ENCODE results near the gene SELENOP.
"Not testable (repeated sequence)": the region's sequence is repeated elsewhere in the genome, so short reads cannot be mapped to it uniquely, and the experiment has no call there.

Gene SELENOP, protein sequence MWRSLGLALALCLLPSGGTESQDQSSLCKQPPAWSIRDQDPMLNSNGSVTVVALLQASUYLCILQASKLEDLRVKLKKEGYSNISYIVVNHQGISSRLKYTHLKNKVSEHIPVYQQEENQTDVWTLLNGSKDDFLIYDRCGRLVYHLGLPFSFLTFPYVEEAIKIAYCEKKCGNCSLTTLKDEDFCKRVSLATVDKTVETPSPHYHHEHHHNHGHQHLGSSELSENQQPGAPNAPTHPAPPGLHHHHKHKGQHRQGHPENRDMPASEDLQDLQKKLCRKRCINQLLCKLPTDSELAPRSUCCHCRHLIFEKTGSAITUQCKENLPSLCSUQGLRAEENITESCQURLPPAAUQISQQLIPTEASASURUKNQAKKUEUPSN

DNA sequence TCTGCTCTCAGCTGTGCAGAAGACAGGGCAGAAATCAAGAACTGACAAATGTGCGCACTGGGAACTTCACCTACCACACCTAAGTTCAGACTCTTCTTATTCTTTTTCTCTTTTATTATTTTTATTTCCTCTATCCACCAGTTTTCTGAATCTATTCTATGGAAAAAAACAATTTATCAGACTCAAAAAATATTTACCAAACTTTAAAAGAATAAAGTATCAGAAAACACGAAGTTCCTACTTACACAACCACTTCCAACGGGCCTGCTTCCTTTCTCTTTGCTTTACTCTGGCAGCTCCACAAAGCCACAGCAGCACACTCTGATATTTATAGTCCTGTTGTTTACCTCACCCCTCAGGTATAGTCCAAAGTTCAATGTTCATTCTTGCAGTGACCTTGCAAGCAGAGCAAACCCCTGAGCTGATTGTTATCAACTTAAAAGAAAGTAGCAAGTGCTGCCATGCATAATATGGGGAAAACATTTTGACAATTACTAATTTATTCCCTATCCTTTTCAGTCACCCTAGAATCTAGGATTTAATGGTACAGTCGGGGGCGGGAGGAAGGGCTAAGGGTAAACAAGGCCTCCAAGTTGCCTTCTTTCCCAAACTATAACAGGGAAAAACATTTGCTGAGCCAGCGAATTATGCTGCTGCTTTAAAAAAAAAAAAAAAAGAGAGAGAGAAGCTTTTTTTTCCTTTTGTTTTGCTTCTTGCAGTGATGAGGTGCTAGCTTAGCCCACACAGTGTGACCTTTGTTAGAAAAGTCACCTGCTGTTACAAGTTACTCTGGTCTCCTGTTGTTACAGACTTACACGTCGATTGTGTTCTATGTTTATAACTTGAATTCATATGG lies at the start of gene SELENOP:
TSS of gene SELENOP (minus strand) at position 302 of the 856 bp plus-strand sequence. CDS start 3,539 bp downstream, outside the sequence.
- peak in 39 of 58 donors; percentile 2 to 81 (median 36) for DNase-seq

DNA sequence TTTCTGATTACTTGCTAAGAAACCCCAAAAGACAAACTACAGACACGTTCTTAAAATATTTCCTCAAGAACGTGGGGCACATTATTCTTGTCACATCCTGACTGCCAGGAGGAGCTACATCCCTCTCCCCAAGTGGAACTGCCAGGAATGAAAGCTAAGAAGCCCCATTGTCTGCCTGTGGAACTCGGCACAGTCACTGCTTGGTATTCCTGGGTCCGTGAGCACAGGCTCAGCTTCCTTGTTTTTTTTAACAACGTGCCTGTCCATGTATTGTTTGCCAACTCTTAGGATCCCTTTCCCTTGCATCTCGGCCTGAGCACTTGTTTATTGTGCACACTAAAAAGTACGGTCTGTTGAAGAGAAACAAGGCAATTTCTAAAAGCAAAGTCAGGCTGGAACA lies 47.0 kb upstream of the SELENOP start:
- peak in 44 of 58 donors; percentile 5 to 86 (median 40) for DNase-seq

DNA sequence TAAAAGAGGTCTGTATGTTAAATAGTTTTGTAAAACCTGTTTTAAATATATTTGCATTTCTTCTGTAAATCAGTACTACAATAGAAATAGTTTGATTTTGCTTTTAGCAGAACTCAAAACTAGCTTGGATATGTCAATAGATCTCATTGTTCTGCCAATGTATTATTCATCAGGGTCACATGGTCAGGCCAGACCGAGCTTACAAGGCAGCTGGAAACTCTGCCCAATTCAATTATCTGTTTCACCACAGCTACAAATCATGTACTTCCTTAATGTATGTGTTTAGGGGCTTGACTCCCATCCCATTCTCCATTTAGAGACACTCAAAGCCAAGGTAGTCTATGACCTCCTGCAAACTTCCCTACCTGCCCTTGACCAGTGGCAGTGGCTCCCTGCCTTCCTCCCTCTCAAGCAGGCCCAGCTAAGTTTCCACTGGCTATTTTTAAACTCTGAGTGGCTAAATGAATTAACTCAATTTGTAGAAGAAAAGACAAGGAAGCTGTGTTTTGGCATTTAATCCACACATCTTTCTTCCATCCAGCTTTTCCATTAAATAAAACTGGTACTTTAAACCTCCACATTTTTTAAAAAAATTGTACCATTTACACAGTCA lies 46.4 kb upstream of the SELENOP start:
- DNase-seq = peak in 28 of 58 donors; percentile 6 to 79 (median 35)

DNA sequence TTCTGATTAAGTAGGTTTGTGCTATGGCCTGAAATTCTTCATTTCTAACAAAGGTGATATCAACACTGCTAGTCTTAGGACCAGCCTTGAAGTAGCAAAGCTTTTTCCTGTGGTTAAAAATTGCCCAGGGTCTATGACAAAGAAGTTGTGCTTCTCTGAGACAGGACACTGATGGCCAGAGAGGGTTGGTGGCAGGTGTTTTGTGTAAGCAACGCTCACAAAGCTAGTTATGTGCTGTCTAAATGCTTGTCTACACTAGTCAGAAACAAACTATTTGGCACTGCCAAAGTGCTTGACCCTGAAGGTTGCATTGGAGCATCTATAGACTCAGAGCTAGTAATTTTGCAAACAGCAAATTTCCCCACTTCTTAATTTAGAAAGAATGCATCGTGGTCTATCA lies 44.1 kb upstream of the SELENOP start:
- no peak for DNase-seq

DNA sequence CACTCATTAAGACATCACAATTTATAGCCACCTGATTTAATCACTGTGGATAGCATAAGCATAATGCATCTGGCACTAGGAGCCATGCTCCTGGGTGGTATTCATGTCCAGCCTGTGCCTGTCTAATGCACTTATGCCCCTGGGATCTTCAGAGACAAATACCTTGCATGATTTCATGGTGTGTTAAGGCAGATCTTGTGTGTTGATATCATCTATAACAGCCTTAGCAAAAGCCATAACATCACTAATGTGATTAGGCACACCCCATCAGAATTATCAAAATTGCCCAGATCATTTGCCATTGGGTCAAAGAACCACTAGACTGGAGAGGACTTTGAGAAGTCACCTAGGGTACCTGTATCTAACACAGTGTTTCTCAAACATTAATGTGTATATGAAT lies 43.7 kb upstream of the SELENOP start:
- DNase-seq = no peak

DNA sequence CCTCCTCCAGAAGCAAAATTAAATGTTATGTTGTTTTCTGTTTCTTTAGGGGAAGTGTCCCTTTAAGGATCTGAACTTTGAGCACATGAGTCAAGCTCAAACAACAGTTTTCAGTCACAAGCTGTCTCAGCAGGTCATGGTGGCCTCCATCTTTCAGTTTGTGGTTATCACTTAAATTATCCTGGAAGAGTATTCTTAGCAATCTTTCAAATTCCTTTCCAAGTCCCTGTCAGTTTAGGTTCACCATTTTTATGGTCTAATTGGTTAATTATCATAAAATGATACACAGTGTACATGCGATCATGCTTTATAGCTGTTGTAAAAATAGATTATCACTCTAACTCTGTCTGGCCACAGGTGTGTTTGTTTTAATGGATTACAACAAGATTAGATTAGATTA lies 43.1 kb upstream of the SELENOP start:
- no peak for DNase-seq

DNA sequence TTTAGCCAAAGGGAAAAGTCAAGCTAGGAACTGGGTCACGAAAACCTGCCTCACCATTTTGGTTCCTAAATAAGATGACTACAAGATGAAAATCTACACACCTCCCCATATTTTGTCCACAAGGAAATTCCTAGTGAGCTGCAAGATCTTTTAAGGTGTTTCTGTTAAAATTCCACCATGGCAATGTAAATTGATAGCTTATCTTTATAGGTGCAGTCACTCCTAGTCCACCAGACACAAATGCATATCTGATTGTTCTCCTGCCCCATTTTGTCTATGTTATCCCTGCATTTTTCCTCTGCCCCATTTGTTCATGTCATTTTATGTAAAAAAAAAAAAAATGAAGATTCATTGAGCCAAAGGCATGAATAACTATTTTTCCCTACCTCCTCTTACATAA lies 41.1 kb upstream of the SELENOP start:
- no peak for DNase-seq

DNA sequence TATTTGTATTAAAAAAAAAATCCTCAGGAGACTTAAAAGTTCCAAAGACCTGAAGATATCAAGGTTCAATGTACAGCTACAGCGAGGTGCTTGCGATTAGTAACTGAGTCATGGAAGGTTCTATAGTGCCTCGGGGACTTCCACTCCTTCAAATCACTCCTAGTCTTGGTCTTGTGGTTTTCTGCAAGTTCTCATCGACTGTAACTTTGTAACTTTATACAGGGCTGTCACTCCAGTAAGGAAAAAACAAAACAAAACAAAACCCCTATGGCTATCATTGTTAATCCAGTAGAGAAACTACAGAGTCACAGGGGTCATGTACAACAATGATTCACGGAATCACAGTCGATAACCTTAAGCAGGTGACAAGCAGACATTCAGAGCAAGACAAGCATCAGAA lies 39.8 kb upstream of the SELENOP start:
- no peak for DNase-seq

DNA sequence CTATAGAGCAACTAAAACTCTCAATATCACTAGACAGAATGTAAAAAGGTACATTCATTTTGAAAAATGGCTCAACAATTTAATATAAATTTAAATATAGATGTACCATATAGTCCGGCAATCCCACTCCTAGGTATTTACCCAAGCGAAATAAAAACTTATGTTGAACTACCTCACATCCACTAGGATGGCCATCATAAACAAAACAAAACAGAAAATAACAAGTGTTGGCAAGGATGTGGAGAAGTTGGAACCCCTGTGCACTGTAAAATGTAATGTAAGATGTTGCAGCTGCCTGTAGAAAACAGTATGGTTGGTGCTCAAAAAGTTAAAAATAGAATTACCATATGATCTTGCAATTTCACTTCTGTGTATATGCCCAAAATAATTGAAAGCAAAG lies 36.9 kb upstream of the SELENOP start:
- no peak for DNase-seq

DNA sequence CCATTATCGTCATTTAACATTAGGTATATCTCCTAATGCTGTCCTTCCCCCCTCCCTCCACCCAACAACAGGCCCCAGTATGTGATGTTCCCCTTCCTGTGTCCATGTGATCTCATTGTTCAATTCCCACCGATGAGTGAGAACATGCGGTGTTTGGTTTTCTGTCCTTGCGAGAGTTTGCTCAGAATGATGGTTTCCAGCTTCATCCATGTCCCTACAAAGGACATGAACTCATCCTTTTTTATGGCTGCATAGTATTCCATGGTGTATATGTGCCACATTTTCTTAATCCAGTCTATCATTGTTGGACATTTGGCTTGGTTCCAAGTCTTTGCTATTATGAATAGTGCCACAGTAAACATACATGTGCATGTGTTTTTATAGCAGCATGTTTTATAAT lies 32.7 kb upstream of the SELENOP start:
- DNase-seq = not testable (repeated sequence)

DNA sequence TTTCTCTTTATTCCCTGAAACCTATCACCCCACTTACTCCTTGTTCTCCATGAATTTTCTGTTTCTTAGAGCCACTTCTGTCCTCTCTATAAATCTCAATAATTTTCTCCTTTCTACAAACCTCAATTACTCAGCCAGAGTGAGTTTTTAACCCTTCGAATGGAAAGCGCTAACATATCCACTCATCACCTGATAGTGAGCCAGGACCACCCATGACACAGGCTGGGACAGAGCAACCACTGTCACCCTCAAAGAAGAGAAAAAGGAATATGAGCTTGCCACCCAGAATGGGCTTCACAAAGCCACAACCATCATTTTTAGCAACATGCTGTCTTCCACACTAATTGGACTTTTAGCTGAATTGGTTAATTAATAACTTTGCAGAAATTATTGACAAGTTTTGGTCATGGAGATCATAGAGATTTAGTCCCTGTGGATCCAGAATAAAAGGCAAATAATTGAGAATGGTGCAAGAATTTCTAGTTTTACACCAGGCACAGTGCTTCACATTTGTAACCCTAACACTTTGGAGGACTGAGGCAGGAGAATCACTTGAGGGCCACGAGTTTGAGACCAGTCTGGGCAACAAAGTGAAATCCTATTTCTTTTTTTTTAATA lies 32.1 kb upstream of the SELENOP start:
- DNase-seq = no peak

DNA sequence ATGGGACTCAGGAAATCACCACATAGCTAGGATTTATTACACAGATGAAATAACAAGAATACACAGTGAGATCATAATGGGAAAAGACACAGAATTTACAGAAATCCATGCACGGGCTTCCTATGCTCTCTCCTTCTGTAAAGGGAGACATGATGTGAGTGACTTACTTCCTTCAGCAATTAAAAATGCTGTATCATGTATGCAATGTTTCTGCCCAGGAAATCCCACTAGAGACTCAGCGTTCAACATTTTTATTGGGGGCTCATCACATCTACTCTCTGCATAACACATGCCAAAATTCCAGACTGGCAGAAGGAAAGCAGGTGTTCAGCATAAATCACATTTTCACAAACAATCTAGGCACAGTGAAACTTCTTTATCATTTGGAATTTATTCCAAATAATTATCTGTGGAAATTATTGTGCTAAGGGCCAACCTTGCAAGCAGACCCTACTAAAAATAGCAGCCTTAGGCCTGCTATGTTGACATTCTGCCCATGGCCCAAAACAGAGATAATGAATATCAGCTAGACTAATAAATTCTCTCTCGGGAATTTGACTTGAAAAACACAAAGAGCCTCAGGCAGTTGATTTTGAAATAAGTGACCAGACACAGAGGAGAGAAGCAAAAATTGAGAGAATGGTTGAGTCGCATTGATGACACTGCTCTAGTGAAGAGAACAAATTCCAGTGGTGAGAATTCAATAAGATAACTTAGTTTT lies 31.4 kb upstream of the SELENOP start:
- DNase-seq = no peak

DNA sequence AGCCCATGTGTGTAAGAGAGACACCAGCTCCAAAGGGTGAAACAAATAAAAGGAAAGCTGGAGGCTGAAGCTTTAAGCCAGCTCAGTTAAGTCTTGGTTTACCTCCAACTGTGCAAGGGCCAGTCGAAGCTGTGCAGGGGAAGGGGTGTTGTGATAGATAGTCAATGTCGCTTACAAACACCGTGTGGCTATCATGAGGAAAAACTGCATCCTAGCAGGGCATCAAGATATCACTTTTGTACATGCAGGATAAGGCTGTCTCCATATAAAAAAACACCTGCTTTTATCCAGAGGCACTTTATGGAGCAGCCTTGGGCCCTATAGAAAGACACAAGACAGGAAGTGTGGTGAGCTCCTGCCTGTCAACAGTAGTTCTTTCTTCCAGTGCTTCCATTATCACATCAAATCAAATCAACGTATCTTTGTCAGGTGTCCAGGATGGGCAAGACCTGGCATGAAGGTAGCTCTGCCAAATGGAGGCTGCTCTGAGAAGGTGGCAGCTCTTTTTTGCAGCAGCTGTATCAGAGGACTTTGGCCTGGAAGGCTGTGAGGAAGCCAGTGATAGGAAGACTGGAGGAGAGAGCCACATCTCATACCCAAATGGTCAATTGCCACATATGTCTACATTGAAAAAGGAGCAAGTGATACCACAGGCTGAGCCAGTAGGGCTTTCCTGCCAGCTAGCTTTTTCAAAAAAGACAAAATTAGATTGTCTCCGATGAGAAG lies 29.3 kb upstream of the SELENOP start:
- no peak for DNase-seq

DNA sequence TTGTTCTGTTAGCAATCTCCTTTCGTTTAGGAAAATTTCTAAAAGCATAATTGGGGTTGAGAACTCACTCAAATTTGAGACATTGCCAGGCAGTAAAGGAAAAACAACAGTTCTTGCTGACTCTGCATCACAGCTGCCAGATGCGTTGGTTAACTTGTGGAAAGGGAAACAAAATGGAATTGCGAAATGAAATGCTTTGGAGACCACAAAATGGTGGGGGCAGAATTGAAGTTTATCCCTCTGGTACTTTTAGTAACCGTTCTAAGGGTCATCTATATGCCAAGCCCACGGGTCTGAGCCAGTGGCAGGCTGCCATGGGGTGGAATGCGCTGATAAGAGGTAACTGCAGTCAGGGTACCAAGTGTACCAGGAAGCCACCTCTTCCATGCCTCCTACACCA lies 28.6 kb upstream of the SELENOP start:
- peak in 1 of 58 donors; percentile 21 for DNase-seq

DNA sequence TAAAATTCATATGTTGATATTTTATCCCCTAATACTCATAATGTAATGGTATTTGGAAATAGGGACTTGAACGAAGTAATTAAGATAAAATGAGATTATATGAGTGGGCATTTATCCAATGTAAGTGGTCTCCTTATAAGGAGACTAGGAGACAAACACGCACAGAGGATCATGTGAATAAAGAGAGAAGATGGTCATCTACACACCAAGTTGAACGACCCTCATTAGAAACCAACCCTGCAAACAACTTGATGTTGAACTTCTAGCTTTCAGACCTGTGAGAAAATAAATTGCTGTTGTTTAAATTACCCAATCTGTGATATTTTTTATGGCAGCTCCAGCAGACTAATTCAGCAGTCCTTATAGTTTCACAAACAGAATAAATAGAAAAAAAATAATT lies 27.5 kb upstream of the SELENOP start:
- no peak for DNase-seq

DNA sequence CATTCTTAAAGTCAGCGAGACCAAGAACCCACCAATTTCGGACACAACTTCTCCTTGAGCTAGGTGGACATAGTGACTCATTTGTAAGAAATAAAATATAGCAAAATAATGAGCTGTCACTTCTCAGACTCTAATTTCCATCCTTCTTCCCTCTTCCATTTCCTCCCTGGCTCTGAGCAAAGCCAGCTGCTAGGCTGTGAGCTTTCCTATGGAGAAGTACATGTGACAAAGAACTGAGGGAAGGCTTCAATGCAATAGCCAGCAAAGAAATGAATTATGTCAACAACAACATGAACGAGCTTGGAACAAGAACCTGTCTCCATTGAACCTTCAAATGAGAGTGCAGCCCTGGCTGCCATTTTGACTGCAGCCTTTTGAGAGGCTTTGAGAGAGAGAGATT lies 25.9 kb upstream of the SELENOP start:
- no peak for DNase-seq

DNA sequence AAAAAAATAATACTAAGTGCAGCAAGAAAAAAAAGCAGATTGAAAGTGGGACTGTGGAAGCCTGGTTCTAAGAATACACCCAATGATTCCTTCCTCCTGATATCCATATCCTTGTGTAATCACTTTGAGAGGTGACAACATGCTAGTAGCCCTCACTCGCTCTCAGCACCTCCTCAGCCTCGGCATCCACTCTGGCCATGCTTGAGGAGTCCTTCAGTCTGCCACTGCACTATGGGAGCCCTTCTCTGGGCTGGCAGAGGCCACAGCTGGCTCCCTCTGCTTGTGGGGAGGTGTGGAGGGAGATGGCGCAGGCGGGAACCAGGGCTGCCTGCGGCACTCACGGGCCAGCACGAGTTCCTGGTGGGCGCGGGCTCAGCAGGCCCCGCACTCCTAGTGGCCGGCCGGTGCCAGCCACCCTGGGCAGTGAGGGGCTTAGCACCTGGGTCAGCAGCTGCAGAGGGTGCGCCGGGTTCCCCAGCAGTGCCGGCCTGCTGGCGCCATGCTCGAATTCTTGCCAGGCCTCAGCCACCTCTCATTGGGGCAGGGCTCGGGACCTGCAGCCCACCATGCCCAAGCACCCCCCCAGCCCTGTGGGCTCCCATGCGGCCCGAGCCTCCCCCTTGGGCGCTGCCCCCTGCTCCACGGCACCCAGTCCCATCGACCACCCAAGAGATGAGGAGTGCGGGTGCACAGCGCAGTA lies 24.5 kb upstream of the SELENOP start:
- DNase-seq = no peak

DNA sequence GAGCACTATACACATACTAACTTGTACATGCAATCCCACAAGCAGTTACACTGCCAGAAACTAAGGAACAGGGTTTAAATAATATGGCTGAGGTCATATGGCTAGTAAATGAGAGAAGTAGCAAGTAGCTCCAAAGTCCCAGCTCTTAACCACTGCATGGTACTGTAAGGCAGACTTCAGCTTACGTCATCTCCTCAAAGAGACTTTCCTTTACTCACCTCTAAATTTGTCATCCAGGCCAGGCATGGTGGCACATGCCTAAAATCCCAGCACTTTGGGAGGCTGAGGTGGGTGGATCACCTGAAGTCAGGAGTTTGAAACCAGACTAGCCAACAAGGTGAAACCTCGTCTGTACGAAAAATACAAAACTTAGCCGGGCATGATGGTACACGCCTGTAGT lies 20.4 kb upstream of the SELENOP start:
- DNase-seq = no peak

DNA sequence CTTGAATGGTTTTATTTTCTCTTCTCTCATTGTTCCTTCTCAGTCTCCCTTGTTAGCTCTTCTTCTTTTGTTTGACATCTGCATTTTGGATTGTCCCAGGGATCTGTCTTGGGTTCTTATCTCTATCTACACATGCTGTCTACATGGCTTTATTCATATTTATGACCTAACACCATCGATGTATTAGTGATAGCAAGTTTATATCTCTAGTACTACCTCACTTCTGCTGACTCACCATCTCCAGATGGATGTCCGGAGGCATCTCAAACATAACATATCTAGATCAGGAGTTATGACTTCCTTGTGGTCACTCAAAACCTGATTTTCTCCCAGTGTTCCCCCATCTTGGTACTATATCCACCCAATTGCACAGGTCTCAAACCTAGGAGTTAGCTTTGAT lies 19.2 kb upstream of the SELENOP start:
- no peak for DNase-seq

DNA sequence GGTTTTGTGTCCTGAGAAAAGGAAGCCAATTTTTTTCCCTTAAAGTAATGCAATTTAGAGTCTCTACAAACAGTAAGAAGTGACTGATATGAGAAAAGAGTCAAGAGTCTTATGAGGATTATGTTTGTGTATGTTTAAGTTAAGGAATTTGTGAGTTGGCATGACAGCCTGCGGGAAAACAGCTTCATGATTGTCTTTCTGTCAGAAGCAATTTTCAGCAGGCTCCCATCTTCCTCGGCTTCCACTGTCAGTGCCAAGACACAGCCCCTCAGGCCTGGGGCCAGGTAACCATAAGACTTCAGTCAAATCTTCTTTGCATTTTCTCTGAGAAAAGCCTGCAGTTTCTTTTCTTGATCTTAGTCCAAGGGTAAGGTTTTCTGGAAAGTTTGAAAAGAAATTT lies 17.0 kb upstream of the SELENOP start:
- no peak for DNase-seq
